ENCODE measurements around the gene FAM149B1. TPM values are rescaled to one million over a fixed set of nuclear protein-coding genes. Genes with fewer than 3 reads are reported as not detected.

The FAM149B1 gene
- total RNA-seq, 8 experiments from 2014 or later = 14.5 to 32.5 (median 22.6) TPM

DNA sequence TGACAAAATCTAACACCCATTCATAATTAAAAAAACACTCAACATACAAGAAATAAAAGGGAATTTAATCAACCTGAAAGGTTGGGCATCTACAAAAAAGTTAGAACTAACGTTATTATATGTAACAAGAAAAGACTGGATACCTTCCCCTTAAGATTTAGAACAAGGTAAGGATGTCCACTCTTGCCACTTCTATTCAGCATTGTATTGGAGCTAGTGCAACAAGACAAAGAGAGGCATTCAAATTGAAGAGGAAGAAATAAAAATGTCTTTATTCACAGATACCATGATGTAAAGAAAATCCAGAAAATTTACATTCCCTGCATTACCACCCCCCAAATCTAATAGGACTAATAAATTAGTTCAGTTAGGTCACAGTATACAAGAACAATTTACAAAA, 18.3 kb downstream of the FAM149B1 start:
- Histone ChIP-seq H3K4me1 (replicated peaks in 1 of 2) (no peaks in the 10 kb centered on the region), H3K4me3 (no peak overlapping the region), H3K27ac (no peak overlapping the region)
- WGBS, 10 experiments = 73 to 100% (median 92%) methylated on average over 1 of the region's 1 CpG; no CpG with 5 or more reads in 1 of the 10 experiments
- no peak for ATAC-seq (replicated peaks in 6 of 8)
- in situ Hi-C loops (cut with MboI; ENCODE audit: low pct_unique_long_range_greater_than_20kb in 2 of 9, low sequenced_read_pairs in 9 of 9, unreplicated experiment in 9 of 9) = no loop called here

GRCh38 chr10:73190188-73190587, 22.3 kb downstream of the FAM149B1 start:
- no peaks in the 10 kb centered on the region for H3K4me1 ChIP-seq (replicated peaks in 1 of 2)
- no peak overlapping the region for H3K27ac ChIP-seq
- WGBS, 10 experiments = 82 to 100% (median 96%) methylated on average over 1 to 5 of the region's 5 CpGs; no CpG with 5 or more reads in 1 of the 10 experiments
- in situ Hi-C loops (cut with MboI; ENCODE audit: low pct_unique_long_range_greater_than_20kb in 2 of 9, low sequenced_read_pairs in 9 of 9, unreplicated experiment in 9 of 9) = no loop called here
- ATAC-seq (replicated peaks in 6 of 8) = no peak
- no peak overlapping the region for H3K4me3 ChIP-seq

DNA sequence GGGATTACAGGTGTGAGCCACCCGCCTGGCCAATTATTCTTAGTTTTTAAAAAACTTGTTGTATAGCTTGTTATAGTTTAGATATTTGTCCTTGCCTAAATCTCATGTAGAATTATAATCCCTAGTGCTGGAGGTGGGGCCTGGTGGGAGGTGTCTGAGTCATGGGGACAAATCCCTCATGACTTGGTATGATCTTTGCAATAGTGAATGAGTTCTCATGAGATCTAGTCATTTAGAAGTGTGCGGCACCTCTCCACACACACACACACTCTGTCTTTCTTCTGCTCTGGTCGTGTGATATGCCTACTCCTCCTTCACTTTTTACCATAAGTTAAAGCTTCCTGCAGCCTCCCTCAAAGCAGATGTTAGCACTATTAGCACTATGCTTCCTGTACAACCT, 37.2 kb downstream of the FAM149B1 start:
- no peak for ATAC-seq (replicated peaks in 6 of 8)
- Histone ChIP-seq H3K4me1 (replicated peaks in 1 of 2) (no peaks in the 10 kb centered on the region), H3K27ac (no peak overlapping the region), H3K4me3 (no peak overlapping the region)
- in situ Hi-C loops (cut with MboI; ENCODE audit: low pct_unique_long_range_greater_than_20kb in 2 of 9, low sequenced_read_pairs in 9 of 9, unreplicated experiment in 9 of 9) = no loop called here
- WGBS, 10 experiments = 40 to 100% (median 100%) methylated on average over 1 to 2 of the region's 3 CpGs; no CpG with 5 or more reads in 5 of the 10 experiments

DNA sequence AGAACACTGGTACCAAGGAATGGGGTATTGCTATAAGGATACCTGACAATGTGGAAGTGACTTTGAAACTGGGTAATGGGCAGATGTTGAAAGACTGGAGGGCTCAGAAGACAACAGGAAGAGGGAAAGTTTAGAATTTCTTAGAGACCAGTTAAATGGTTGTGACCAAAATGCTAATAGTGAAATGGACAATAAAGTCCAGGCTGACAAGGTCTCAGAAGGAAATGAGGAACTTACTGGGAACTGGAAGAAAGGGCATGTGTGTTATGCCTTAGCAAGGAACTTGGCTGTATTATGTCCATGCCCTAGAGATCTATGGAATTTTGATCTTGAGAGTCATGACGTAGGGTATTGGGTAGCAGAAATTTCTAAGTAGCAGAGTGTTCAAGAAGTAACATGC, 38.0 kb downstream of the FAM149B1 start:
- 86 to 100% (median 100%) methylated on average over 1 of the region's 1 CpG; no CpG with 5 or more reads in 7 of the 10 experiments for WGBS, 10 experiments
- in situ Hi-C loops (cut with MboI; ENCODE audit: low pct_unique_long_range_greater_than_20kb in 2 of 9, low sequenced_read_pairs in 9 of 9, unreplicated experiment in 9 of 9) = no loop called here
- ATAC-seq (replicated peaks in 6 of 8) = no peak
- no peaks in the 10 kb centered on the region for H3K4me1 ChIP-seq (replicated peaks in 1 of 2)
- no peak overlapping the region for H3K27ac ChIP-seq
- no peak overlapping the region for H3K4me3 ChIP-seq

- Histone ChIP-seq H3K4me1 (replicated peaks in 1 of 2) (no peaks in the 10 kb centered on the region), H3K4me3 (no peak overlapping the region), H3K27ac (no peak overlapping the region)
- in situ Hi-C loops (cut with MboI; ENCODE audit: low pct_unique_long_range_greater_than_20kb in 2 of 9, low sequenced_read_pairs in 9 of 9, unreplicated experiment in 9 of 9) = no loop called here
- no peak for ATAC-seq (replicated peaks in 6 of 8)
- 80 to 100% (median 100%) methylated on average over 1 to 4 of the region's 5 CpGs; no CpG with 5 or more reads in 3 of the 10 experiments for WGBS, 10 experiments
Measured at GRCh38 chr10:73206385-73206784, 38.5 kb downstream of the FAM149B1 start.

DNA sequence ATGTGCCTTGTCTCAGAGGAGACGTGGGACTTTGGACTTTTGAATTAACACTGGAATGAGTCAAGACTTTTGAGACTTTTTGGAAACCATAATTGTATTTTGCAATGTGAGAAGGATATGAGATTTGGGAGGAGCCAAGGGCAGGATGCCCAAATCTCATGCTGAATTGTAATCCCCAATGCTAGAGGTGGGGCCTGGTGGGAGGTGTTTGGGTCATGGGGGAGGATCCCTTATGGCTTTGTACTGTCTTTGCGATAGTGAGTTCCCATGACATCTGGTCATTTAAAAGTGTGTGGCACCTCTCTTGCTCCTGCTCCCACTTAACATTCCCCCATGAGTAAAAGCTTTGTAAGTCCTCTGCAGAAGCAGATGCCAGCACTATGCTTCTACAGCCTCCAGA, 40.0 kb downstream of the FAM149B1 start:
- ATAC-seq (replicated peaks in 6 of 8) = peak in 2 of 8 experiments; percentile 72 to 81

DNA sequence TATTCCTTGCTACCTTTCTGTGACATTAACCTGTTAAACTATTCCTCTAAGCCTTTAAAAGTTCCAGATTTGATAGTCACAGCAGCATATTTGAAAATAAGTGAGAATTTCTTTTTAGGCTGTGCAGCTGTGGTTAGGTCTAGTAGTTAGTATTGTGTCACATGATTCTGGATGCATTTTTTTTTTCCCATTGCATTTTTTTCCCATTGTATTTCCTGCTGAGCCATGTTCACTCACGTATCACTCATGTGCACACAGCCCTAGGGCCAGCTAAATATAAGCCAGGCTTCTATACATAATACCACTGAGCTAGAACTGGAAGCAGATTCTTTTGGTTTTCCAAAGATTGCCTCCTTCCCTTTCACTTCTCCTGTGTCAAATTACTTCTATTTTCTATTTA, 41.8 kb downstream of the FAM149B1 start:
- Histone ChIP-seq H3K27ac (no peak overlapping the region), H3K4me3 (no peak overlapping the region), H3K4me1 (replicated peaks in 1 of 2) (no peaks in the 10 kb centered on the region)
- 9 to 100% (median 20%) methylated on average over 1 of the region's 1 CpG; no CpG with 5 or more reads in 3 of the 10 experiments for WGBS, 10 experiments
- peak in 6 of 8 experiments; percentile 38 to 91 (median 56) for ATAC-seq (replicated peaks in 6 of 8)
- in situ Hi-C loops (cut with MboI; ENCODE audit: low pct_unique_long_range_greater_than_20kb in 2 of 9, low sequenced_read_pairs in 9 of 9, unreplicated experiment in 9 of 9) = no loop called here

More for the DNA sequence above, 40.0 kb downstream of the FAM149B1 start:
- Histone ChIP-seq H3K4me3 (no peak overlapping the region), H3K27ac (no peak overlapping the region), H3K4me1 (replicated peaks in 1 of 2) (no peaks in the 10 kb centered on the region)
- in situ Hi-C loops (cut with MboI; ENCODE audit: low pct_unique_long_range_greater_than_20kb in 2 of 9, low sequenced_read_pairs in 9 of 9, unreplicated experiment in 9 of 9) = no loop called here
- WGBS, 10 experiments = 0 to 100% (median 0%) methylated on average over 1 to 2 of the region's 2 CpGs; no CpG with 5 or more reads in 5 of the 10 experiments

DNA sequence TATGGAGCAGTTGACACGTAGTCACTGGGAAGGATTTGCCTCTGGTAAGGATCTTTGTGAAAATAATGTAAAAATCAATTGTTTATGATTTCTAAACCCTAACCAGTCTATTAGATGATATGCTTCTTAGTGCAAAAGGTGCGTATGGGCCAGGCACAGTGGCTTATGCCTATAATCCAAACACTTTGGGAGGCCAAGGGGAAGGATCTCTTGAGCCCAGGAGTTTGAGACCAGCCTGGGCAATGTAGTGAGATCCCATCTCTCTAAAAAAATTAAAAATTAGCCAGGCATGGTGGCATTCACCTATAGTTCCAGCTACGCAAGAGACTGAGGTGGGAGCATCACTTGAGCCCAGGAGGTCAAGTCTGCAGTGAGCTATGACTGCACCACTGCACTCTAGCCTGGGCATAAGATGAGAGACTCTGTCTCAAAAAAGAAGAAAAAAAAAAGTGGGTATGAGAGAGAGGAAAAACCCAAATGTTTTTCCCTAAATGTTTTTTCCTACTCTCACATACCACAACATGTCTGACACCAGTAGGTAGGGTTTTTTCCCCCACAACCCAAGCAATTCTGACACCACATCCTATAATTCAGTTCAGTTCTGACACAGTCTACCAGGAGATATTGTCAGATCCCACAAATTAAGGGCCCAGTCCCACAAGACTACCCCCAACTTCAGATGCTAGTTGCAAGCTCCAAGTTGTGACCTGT, 42.6 kb downstream of the FAM149B1 start:
- H3K4me1 ChIP-seq (replicated peaks in 1 of 2) = no peaks in the 10 kb centered on the region
- in situ Hi-C loops (cut with MboI; ENCODE audit: low pct_unique_long_range_greater_than_20kb in 2 of 9, low sequenced_read_pairs in 9 of 9, unreplicated experiment in 9 of 9) = no loop called here
- WGBS, 10 experiments = 56 to 100% (median 90%) methylated on average over 1 to 3 of the region's 3 CpGs; no CpG with 5 or more reads in 3 of the 10 experiments
- no peak overlapping the region for H3K4me3 ChIP-seq
- no peak for ATAC-seq (replicated peaks in 6 of 8)
- H3K27ac ChIP-seq = no peak overlapping the region

GRCh38 chr10:73211106-73211811, 43.3 kb downstream of the FAM149B1 start:
- no peak for ATAC-seq (replicated peaks in 6 of 8)
- in situ Hi-C loops (cut with MboI; ENCODE audit: low pct_unique_long_range_greater_than_20kb in 2 of 9, low sequenced_read_pairs in 9 of 9, unreplicated experiment in 9 of 9) = no loop called here
- whole genome bisulfite sequencing, 10 experiments = 67 to 100% (median 95%) methylated on average over 1 to 4 of the region's 4 CpGs; no CpG with 5 or more reads in 2 of the 10 experiments

DNA sequence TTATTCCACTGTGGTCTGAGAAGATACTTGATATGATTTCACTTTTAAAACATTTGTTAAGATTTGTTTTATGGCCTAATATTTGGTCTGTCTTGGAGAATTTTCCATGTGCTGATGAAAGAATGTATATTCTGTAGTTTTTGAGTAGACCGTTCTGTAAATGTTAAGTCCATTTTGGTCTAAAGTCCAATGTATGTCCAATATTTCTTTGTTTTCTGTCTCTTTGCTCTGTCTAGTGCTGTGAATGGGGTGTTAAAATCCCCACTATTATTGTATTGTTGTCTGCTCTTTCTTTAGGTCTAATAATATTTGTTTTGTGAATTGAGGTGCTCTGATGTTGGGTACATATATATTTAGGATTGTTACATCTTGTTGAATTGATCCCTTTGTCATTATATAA, 47.8 kb downstream of the FAM149B1 start:
- no peak overlapping the region for H3K4me3 ChIP-seq
- H3K4me1 ChIP-seq (replicated peaks in 1 of 2) = no peaks in the 10 kb centered on the region
- H3K27ac ChIP-seq = no peak overlapping the region
- in situ Hi-C loops (cut with MboI; ENCODE audit: low pct_unique_long_range_greater_than_20kb in 2 of 9, low sequenced_read_pairs in 9 of 9, unreplicated experiment in 9 of 9) = no loop called here
- no peak for ATAC-seq (replicated peaks in 6 of 8)
- 50 to 100% (median 100%) methylated on average over 1 of the region's 1 CpG; no CpG with 5 or more reads in 1 of the 10 experiments for WGBS, 10 experiments

More at GRCh38 chr10:73211106-73211811, 43.3 kb downstream of the FAM149B1 start:
- Histone ChIP-seq H3K4me3 (no peak overlapping the region), H3K27ac (no peak overlapping the region), H3K4me1 (replicated peaks in 1 of 2) (no peaks in the 10 kb centered on the region)

- WGBS, 10 experiments = 62 to 100% (median 92%) methylated on average over 1 to 2 of the region's 2 CpGs; no CpG with 5 or more reads in 1 of the 10 experiments
Measured at GRCh38 chr10:73217628-73218027, 49.7 kb downstream of the FAM149B1 start.

DNA sequence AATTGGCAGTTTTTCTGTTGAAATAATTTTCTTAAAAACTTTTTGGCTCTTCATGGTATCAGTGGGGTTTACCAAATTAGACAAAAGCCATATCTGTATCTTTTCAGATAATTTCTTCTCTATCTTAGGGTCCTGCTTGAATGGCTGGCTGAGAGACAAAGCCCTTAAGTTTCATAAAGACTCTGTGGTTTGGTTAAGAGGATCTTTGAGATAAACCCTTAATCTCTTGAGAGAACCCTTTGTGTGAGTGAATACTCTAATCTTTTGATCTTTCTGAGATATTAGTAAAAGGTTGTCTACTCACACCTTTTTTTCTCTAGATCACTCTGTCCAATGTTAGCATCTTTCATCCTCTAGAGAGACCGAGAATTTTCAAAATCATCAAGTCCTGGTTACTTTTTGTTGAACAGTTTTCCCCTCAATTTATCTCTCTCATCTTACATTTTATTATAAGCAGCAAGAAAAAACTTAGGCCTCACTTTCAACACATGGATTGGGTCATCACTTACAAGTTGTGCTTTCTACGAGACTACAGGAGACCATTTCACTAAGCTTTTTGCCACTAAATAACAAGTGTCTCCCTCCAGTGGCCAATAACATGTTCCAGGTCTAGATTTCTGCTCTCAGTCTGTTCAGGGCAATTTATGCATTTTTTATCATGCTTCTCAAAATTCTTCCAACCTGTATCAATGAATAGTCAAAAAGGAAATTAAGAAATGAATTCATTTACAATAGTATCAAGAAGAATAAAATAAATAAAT, 50.7 kb downstream of the FAM149B1 start:
- 65 to 100% (median 94%) methylated on average over 1 to 2 of the region's 2 CpGs; no CpG with 5 or more reads in 1 of the 10 experiments for WGBS, 10 experiments
- H3K4me1 ChIP-seq (replicated peaks in 1 of 2) = no peaks in the 10 kb centered on the region
- no peak overlapping the region for H3K27ac ChIP-seq
- ATAC-seq (replicated peaks in 6 of 8) = peak in 1 of 8 experiments; percentile 43
- no peak overlapping the region for H3K4me3 ChIP-seq
- in situ Hi-C loops (cut with MboI; ENCODE audit: low pct_unique_long_range_greater_than_20kb in 2 of 9, low sequenced_read_pairs in 9 of 9, unreplicated experiment in 9 of 9) = no loop called here

More at GRCh38 chr10:73217628-73218027, 49.7 kb downstream of the FAM149B1 start:
- no peak overlapping the region for H3K4me3 ChIP-seq
- ATAC-seq (replicated peaks in 6 of 8) = no peak
- in situ Hi-C loops (cut with MboI; ENCODE audit: low pct_unique_long_range_greater_than_20kb in 2 of 9, low sequenced_read_pairs in 9 of 9, unreplicated experiment in 9 of 9) = no loop called here
- H3K27ac ChIP-seq = no peak overlapping the region
- no peaks in the 10 kb centered on the region for H3K4me1 ChIP-seq (replicated peaks in 1 of 2)

DNA sequence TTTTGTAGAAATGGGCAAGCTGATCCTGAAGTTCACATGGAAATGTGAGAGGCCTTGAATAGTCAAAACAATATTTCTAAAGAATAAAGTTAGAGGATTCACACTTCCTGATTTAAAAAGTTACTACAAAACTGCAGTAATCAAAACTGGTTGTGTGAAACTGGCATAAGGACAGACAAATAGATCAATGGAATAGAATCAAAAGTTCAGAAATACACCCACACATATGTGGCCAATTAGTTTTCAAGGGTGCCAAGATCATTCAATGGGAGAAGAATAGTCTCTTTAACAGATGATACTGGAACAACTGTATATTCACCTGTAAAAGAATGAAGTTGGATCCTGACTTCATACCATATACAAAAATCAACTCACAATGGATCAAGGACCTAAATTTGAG, 51.5 kb downstream of the FAM149B1 start:
- in situ Hi-C loops (cut with MboI; ENCODE audit: low pct_unique_long_range_greater_than_20kb in 2 of 9, low sequenced_read_pairs in 9 of 9, unreplicated experiment in 9 of 9) = no loop called here
- no peak for ATAC-seq (replicated peaks in 6 of 8)
- Histone ChIP-seq H3K4me1 (replicated peaks in 1 of 2) (no peaks in the 10 kb centered on the region), H3K27ac (no peak overlapping the region), H3K4me3 (no peak overlapping the region)
